GM13976 (cell line): ENCODE data around the gene AKIRIN2.

Experiments
- DNase-seq: peaks from one replicate; pipeline ENCODE4 v3.0.0; 2012; ENCODE audit warnings: low spot score
- in situ Hi-C: fragments of 300-500 bp; cut with MboI; formaldehyde crosslinking; loops from one replicate; pipeline ENCODE4 v1.12.0; 2022; ENCODE audit warnings: low sequenced_read_pairs, mixed read lengths, inconsistent platforms; ENCODE audit not compliant: unreplicated experiment
- TF ChIP-seq, protein P1 (sequence below): IDR thresholded peaks from 2 replicates; pipeline ENCODE4 v1.5.1; 2012; ENCODE audit warnings: borderline replicate concordance, mild to moderate bottlenecking; ENCODE audit not compliant: insufficient read depth; ENCODE audit errors: extremely low read depth, missing control alignments, control extremely low read depth

The AKIRIN2 gene

DNA sequence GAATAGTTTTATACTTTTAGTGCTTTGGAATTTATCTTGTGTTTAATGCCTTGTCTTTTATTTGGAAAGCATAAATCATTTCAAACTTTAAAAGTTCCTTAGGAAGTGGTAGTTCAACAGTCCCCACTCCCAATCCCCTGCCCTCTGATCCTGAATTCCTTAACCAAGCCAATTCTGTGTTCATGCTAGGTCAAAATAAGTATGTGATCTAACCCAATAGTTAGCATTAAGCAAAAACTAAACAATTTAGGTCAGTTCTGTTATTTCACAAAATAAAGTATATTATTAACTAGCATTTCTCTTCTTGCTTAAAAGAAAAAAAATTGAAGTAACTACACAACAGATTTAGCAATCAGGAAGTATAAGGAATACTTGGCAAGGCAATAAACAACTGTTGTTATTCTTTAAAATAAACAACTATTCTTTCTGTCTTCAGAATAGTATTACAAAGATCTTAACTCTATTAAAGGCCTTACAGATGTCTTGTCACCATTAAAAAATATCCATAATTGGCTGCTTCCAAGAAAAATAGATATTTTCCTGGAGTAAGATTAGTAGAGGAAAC, 37.0 kb downstream of the AKIRIN2 start:
- no peak for DNase-seq
- TF ChIP-seq, protein P1, sequence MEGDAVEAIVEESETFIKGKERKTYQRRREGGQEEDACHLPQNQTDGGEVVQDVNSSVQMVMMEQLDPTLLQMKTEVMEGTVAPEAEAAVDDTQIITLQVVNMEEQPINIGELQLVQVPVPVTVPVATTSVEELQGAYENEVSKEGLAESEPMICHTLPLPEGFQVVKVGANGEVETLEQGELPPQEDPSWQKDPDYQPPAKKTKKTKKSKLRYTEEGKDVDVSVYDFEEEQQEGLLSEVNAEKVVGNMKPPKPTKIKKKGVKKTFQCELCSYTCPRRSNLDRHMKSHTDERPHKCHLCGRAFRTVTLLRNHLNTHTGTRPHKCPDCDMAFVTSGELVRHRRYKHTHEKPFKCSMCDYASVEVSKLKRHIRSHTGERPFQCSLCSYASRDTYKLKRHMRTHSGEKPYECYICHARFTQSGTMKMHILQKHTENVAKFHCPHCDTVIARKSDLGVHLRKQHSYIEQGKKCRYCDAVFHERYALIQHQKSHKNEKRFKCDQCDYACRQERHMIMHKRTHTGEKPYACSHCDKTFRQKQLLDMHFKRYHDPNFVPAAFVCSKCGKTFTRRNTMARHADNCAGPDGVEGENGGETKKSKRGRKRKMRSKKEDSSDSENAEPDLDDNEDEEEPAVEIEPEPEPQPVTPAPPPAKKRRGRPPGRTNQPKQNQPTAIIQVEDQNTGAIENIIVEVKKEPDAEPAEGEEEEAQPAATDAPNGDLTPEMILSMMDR: no peak
- in situ Hi-C loops: no loop called here

DNA sequence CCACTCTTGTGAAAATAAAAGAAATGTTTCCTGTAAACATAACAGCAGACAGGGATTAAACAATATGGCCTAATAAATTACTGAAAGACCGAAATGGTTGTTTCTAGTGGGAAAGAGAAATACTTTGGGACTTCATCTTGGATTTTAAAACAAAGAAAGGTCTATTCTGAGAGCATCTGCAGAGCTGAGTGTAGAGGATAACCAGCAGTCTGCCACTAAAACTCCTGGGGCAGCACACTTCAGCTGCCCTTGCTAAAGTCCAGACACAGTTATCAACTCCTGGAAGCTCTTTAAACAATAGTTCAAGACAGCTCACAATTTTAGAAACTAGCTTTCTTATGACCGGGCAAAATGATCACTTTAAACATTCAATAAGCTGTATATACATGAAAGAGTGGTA, 38.6 kb downstream of the AKIRIN2 start:
- TF ChIP-seq, protein P1: no peak
- no peak for DNase-seq
- in situ Hi-C loops: no loop called here

DNA sequence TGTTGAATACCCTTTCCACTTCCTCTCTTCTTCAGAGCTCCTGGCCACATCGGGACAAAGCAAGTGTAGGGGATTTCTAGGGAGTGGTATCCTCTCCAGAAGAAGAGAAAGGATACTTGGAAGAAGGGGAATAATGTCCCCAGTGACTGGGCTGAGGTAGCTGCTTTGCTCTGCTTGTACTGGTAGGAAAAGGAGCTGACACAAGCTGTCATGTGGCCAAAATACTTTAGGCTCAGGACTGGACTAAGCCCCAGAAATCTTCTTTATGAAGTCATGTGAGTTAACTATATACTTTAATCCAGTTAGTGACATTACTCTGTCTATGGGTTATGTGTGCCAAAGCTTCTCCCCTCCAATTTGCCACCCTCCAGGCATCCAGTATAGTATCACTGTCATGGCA, 40.5 kb downstream of the AKIRIN2 start:
- TF ChIP-seq, protein P1: no peak
- in situ Hi-C loops: no loop called here
- DNase-seq: no peak

GRCh38 chr6:87661016-87661415, 41.0 kb downstream of the AKIRIN2 start:
- in situ Hi-C loops: no loop called here
- no peak for DNase-seq
- TF ChIP-seq, protein P1: no peak

DNA sequence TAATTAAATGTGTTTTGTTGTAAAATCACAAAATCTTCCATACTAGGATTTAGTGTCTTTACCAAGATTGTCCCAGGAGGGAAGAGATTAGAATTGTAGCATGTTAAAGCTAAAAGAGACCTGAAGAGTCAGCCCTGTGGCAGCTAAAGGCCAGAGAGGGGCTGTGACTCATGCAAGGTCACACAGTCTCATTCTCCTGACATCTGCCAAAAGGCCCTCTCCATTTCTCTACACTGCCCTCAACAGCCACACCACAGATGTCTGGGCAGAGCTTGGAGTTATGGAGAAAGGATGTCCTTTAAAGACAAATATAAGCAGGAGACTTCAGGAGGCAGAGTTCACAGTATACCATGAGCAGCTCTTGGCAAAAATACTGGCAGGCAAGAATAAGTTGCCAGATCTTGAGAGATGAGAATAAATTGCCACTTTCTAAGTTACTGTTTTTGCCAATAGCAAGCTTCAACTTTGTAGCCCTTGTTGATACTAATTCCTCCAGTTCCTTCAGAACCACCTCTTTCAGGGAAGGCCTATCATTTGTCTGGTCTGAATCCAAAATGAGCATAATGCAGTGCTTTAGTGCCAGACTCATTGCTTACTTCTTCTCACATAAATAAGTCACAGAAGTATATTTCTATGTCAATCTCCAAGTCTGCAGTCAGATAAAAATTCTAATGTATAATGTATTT, 41.7 kb downstream of the AKIRIN2 start:
- TF ChIP-seq, protein P1: no peak
- DNase-seq: no peak
- in situ Hi-C loops: no loop called here

- in situ Hi-C loops: no loop called here
- TF ChIP-seq, protein P1: no peak
- DNase-seq: no peak
Observed at GRCh38 chr6:87658516-87658915, 43.5 kb downstream of the AKIRIN2 start.
